GM23248 (cell line): ENCODE results near the gene ITGB6. TPM values are rescaled to one million over a fixed set of nuclear protein-coding genes. Genes with fewer than 3 reads are reported as not detected.

Experiments
- DNase-seq: peaks from one replicate; pipeline ENCODE4 v3.0.0-alpha.2; 2015
- H2AFZ ChIP-seq: fragments of 200-600 bp; sonication (generic); 2 replicates; pipeline ENCODE4 v1.6.1; 2016; ENCODE audit warnings: antibody characterized with exemption
- H3F3A ChIP-seq: fragments of 200-600 bp; sonication (generic); 2 replicates; pipeline ENCODE4 v1.6.1; 2016; ENCODE audit warnings: mild to moderate bottlenecking, antibody characterized with exemption, mixed run types; ENCODE audit not compliant: insufficient read depth
- H3K27ac ChIP-seq: fragments of 200-600 bp; sonication (generic); 2 replicates; pipeline ENCODE4 v1.5.1; 2016; ENCODE audit warnings: mild to moderate bottlenecking
- H3K27me3 ChIP-seq: fragments of 200-600 bp; sonication (generic); replicated peaks from 2 replicates; pipeline ENCODE4 v1.6.1; 2016; ENCODE audit warnings: mild to moderate bottlenecking; ENCODE audit not compliant: insufficient read depth
- H3K36me3 ChIP-seq: fragments of 200-600 bp; sonication (generic); 2 replicates; pipeline ENCODE4 v1.6.1; 2016; ENCODE audit warnings: low read depth, mild to moderate bottlenecking
- H3K4me1 ChIP-seq: fragments of 200-600 bp; sonication (generic); 2 replicates; pipeline ENCODE4 v1.6.1; 2016; ENCODE audit warnings: mild to moderate bottlenecking; ENCODE audit not compliant: insufficient read depth
- H3K4me2 ChIP-seq: fragments of 200-600 bp; sonication (generic); one replicate; pipeline ENCODE4 v1.6.1; 2016; ENCODE audit warnings: mild to moderate bottlenecking; ENCODE audit not compliant: unreplicated experiment
- H3K4me3 ChIP-seq: fragments of 200-600 bp; sonication (generic); 2 replicates; pipeline ENCODE4 v1.5.1; 2016; ENCODE audit warnings: mild to moderate bottlenecking
- H3K79me2 ChIP-seq: fragments of 200-600 bp; sonication (generic); 2 replicates; pipeline ENCODE4 v1.6.1; 2016; ENCODE audit warnings: mild to moderate bottlenecking; ENCODE audit not compliant: insufficient read depth
- H3K9ac ChIP-seq: fragments of 200-600 bp; sonication (generic); 2 replicates; pipeline ENCODE4 v1.6.1; 2016; ENCODE audit warnings: mild to moderate bottlenecking
- H3K9me2 ChIP-seq: fragments of 200-600 bp; sonication (generic); 2 replicates; pipeline ENCODE4 v1.6.1; 2016; ENCODE audit warnings: mixed run types, mild to moderate bottlenecking, moderate library complexity; ENCODE audit not compliant: insufficient read depth
- H3K9me3 ChIP-seq: fragments of 200-600 bp; sonication (generic); one replicate; pipeline ENCODE4 v1.6.1; 2017; ENCODE audit warnings: low read depth
- H4K20me1 ChIP-seq: fragments of 200-600 bp; sonication (generic); 2 replicates; pipeline ENCODE4 v1.6.0; 2016; ENCODE audit not compliant: insufficient read depth
- EZH2 ChIP-seq: fragments of 200-600 bp; sonication (generic); IDR thresholded peaks from 2 replicates; pipeline ENCODE4 v1.6.1; 2018; ENCODE audit warnings: antibody characterized with exemption, mild to moderate bottlenecking; ENCODE audit not compliant: insufficient read depth, poor library complexity, severe bottlenecking
- EZH2phosphoT487 ChIP-seq: fragments of 200-600 bp; sonication (generic); IDR thresholded peaks from 2 replicates; pipeline ENCODE4 v1.6.1; 2018; ENCODE audit warnings: antibody characterized with exemption, moderate library complexity, mild to moderate bottlenecking, low read depth; ENCODE audit not compliant: insufficient read depth
- WGBS, 2 experiments: methylation state at CpG; one replicate each; pipeline ENCODE4 v1.1.6; 2015 to 2017; ENCODE audit warnings: low lambda C conversion rate in 2 of 2, low coverage in 1 of 2; ENCODE audit errors: missing lambda C conversion rate in 2 of 2; 5-methylcytosine and 5-hydroxymethylcytosine counted together
- in situ Hi-C: fragments of 300-500 bp; cut with MboI; formaldehyde crosslinking; loops from 2 replicates; pipeline ENCODE4 v1.15.0; 2020
- polyA plus RNA-seq: library from polyadenylated mRNA; unstranded; fragments of >200 nt; fragmentation: Nextera tagmentation; extraction: Ambion mirVana; gene quantifications from 2 replicates; pipeline ENCODE4 v1.2.1, GENCODE V29; 2016
- total RNA-seq: library from RNA; depleted of rRNA; stranded (reverse); fragments of >200 nt; shearing (Covaris generic); gene quantifications from 2 replicates; pipeline ENCODE4 v1.2.3, GENCODE V29; 2014

The ITGB6 gene
- total and polyA plus RNA-seq, 2 experiments from 2014 or later, result 0.05 TPM; not detected in 1

GRCh38 chr2:160073284-160073888, 126.7 kb downstream of the ITGB6 start:
- peaks cover 10% of the 10 kb centered on the region; the same call in 1 of the 2 replicates for H3F3A ChIP-seq
- DNase-seq, result no peak
- H3K4me1 ChIP-seq, result peaks cover 6% of the 10 kb centered on the region
- no peaks in the 10 kb centered on the region for H3K9me2 ChIP-seq
- no peaks in the 10 kb centered on the region for H3K36me3 ChIP-seq
- no peak overlapping the region for H3K4me2 ChIP-seq
- no peaks in the 10 kb centered on the region for H3K79me2 ChIP-seq
- in situ Hi-C loops, result no loop called here
- no peak overlapping the region for H3K27ac ChIP-seq
- no peak overlapping the region for H3K4me3 ChIP-seq
- no peak for TF ChIP-seq EZH2phosphoT487
- TF ChIP-seq EZH2, result no peak
- H3K9me3 ChIP-seq, result no peaks in the 10 kb centered on the region
- no peaks in the 10 kb centered on the region for H4K20me1 ChIP-seq
- no peak overlapping the region for H3K9ac ChIP-seq
- WGBS, 2 experiments, result 89 to 98% methylated on average over 2 of the region's 2 CpGs
- H3K27me3 ChIP-seq, result no peaks in the 10 kb centered on the region
- H2AFZ ChIP-seq, result no peak overlapping the region

DNA sequence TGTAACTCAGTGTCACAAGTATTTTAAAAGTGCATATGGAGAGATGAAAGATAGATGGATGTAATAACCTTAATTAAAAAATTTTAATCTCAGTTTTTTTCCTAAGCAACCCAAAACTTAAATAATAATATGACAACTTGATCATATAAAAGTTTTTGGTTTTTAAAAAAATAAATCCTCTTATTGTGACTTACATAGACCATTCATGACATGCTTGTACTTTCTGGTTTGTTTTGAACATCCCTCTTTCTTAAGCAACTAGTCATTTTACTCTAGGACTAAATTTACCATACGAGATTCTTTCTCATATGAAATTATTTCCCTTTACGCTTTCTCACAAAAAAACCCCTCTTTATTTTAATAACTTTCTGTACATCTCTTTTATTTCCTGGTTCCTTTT, 131.2 kb downstream of the ITGB6 start:
- no peak for TF ChIP-seq EZH2phosphoT487
- no peak for TF ChIP-seq EZH2
- no peak overlapping the region for H2AFZ ChIP-seq
- H4K20me1 ChIP-seq, result no peaks in the 10 kb centered on the region
- H3K36me3 ChIP-seq, result no peaks in the 10 kb centered on the region
- H3K9me3 ChIP-seq, result no peaks in the 10 kb centered on the region
- WGBS, 2 experiments, result 57% methylated on average over 2 of the region's 2 CpGs
- no peak overlapping the region for H3K9ac ChIP-seq
- H3K79me2 ChIP-seq, result no peaks in the 10 kb centered on the region
- H3K4me2 ChIP-seq, result no peak overlapping the region
- no peaks in the 10 kb centered on the region for H3K9me2 ChIP-seq
- no peaks in the 10 kb centered on the region for H3K27me3 ChIP-seq
- no peak overlapping the region for H3K27ac ChIP-seq
- H3K4me3 ChIP-seq, result no peak overlapping the region
- no peak for DNase-seq
- no peaks in the 10 kb centered on the region for H3K4me1 ChIP-seq
- in situ Hi-C loops, result no loop called here
- no peaks in the 10 kb centered on the region for H3F3A ChIP-seq

- H3K9ac ChIP-seq, result no peak overlapping the region
- no peak for DNase-seq
- H3K9me3 ChIP-seq, result no peaks in the 10 kb centered on the region
- in situ Hi-C loops, result no loop called here
- 0 out of 2 replicates have a peak, but pooled peaks cover 9% of the 10 kb centered on the region for H3F3A ChIP-seq
- TF ChIP-seq EZH2phosphoT487, result no peak
- TF ChIP-seq EZH2, result no peak
- 91 to 92% methylated on average over 1 of the region's 1 CpG for WGBS, 2 experiments
- H3K4me1 ChIP-seq, result peaks cover 7% of the 10 kb centered on the region; the same call in 1 of the 2 replicates
- H3K79me2 ChIP-seq, result peaks cover 20% of the 10 kb centered on the region
- no peak overlapping the region for H2AFZ ChIP-seq
- H3K4me3 ChIP-seq, result no peak overlapping the region
- no peaks in the 10 kb centered on the region for H3K27me3 ChIP-seq
- no peaks in the 10 kb centered on the region for H3K36me3 ChIP-seq
- no peak overlapping the region for H3K4me2 ChIP-seq
- no peak overlapping the region for H3K27ac ChIP-seq
- H3K9me2 ChIP-seq, result no peaks in the 10 kb centered on the region
- no peaks in the 10 kb centered on the region for H4K20me1 ChIP-seq
These were observed 135.2 kb downstream of the ITGB6 start for GRCh38 chr2:160064916-160065315.

DNA sequence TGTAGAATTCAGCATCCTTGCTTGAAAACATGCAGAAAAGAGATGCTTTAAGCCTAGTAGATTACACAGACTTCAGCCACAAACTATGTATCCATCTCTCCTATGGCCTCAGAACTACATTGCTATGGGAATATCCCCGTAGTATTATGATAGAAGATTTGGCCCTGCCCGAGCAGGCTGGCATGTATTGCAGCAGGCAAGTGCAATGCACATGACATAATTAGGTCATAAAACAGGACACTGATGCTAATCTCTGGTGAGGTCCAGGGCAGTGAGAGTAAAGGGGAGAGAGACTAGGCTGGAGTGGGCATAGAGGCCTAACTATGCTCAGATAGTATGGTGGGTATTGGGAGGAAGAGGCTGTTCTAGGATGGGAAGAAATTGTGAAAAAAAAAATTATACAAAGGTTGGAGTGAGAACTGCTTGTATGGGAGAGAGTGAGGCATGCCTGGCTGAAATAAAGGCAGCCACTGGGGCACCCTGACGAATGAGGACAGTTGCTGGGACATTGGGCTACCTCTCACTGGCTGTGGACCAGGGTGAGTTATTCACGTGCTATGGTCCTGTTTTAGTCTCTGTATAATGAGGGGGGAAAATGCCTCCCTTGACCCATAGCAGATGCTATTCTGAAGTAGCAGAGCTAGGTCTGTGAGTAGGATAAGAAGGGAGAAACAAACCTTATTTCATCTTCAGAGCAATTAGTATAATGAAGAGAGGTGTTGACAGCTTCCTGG, 136.0 kb downstream of the ITGB6 start:
- Histone ChIP-seq H3K36me3 (no peaks in the 10 kb centered on the region), H3K4me3 (no peak overlapping the region), H3K9me2 (no peaks in the 10 kb centered on the region), H3K27me3 (no peaks in the 10 kb centered on the region), H3F3A (0 out of 2 replicates have a peak, but pooled peaks cover 9% of the 10 kb centered on the region), H3K9me3 (no peaks in the 10 kb centered on the region), H2AFZ (no peak overlapping the region), H3K4me1 (peaks cover 7% of the 10 kb centered on the region; the same call in 1 of the 2 replicates), H3K4me2 (no peak overlapping the region), H4K20me1 (no peaks in the 10 kb centered on the region), H3K27ac (no peak overlapping the region), H3K79me2 (peaks cover 24% of the 10 kb centered on the region), H3K9ac (no peak overlapping the region)
- TF ChIP-seq EZH2phosphoT487, result no peak
- no peak for TF ChIP-seq EZH2
- 54 to 71% methylated on average over 4 of the region's 4 CpGs for WGBS, 2 experiments
- DNase-seq, result no peak
- in situ Hi-C loops, result no loop called here
